CD14-positive monocyte (primary cell): ENCODE measurements around the gene CNOT1. TPM values are rescaled to one million over a fixed set of nuclear protein-coding genes. Genes with fewer than 3 reads are reported as not detected.

Experiments
- DNase-seq, 3 donors: peaks; one replicate each; pipeline ENCODE4 v3.0.0-alpha.2; 2011 to 2022
- H2AFZ ChIP-seq: 2 replicates; pipeline ENCODE4 v1.6.0; 2012; ENCODE audit warnings: mild to moderate bottlenecking, low read depth, low read length, inconsistent platforms; ENCODE audit not compliant: insufficient read depth, poor library complexity, severe bottlenecking
- H3K27ac ChIP-seq, 2 donors: 1 replicate in 1 of 2; 2 replicates in 1 of 2; pipeline ENCODE4 v1.5.1; 2012 to 2013; ENCODE audit warnings: low read length in 2 of 2, control low read depth in 1 of 2, inconsistent platforms in 1 of 2, low read depth in 1 of 2, mild to moderate bottlenecking in 1 of 2
- H3K27me3 ChIP-seq, 2 donors: one replicate each; pipeline versions ENCODE4 v1.6.0 to v1.6.1; 2011 to 2013; ENCODE audit warnings: low read length in 2 of 2; ENCODE audit not compliant: control insufficient read depth in 2 of 2, insufficient read depth in 2 of 2
- H3K36me3 ChIP-seq, 2 donors: replicated peaks in 1 of 2; 1 replicate in 1 of 2; 2 replicates in 1 of 2; pipeline versions ENCODE4 v1.5.1 to v1.6.1; 2012 to 2013; ENCODE audit warnings: low read length in 2 of 2, control low read depth in 1 of 2, inconsistent platforms in 1 of 2, mild to moderate bottlenecking in 1 of 2; ENCODE audit not compliant: insufficient read depth in 2 of 2, control insufficient read depth in 1 of 2
- H3K4me1 ChIP-seq, 2 donors: 1 replicate in 1 of 2; 2 replicates in 1 of 2; pipeline versions ENCODE4 v1.5.1 to v1.6.1; 2012 to 2013; ENCODE audit warnings: low read length in 2 of 2, control low read depth in 1 of 2, inconsistent platforms in 1 of 2, mild to moderate bottlenecking in 1 of 2, moderate library complexity in 1 of 2; ENCODE audit not compliant: insufficient read depth in 2 of 2, control insufficient read depth in 1 of 2
- H3K4me2 ChIP-seq: replicated peaks from 2 replicates; pipeline ENCODE3; 2012; ENCODE audit warnings: low read length, moderate library complexity, mild to moderate bottlenecking; ENCODE audit not compliant: poor library complexity, severe bottlenecking; ENCODE audit errors: extremely low read depth
- H3K4me3 ChIP-seq, 3 experiments: fragments of 200-600 bp in 1 of 3; sonication (generic) in 1 of 3; replicated peaks in 1 of 3; 1 replicate in 2 of 3; 2 replicates in 1 of 3; pipeline ENCODE4 v1.5.1; 2011 to 2013; ENCODE audit warnings: low read length in 3 of 3, mild to moderate bottlenecking in 3 of 3, control low read depth in 2 of 3, low read depth in 2 of 3, inconsistent platforms in 1 of 3, moderate library complexity in 1 of 3
- H3K79me2 ChIP-seq: 2 replicates; pipeline ENCODE4 v1.6.0; 2012; ENCODE audit warnings: mild to moderate bottlenecking, control low read depth, inconsistent platforms, low read length, moderate library complexity; ENCODE audit not compliant: insufficient read depth
- H3K9ac ChIP-seq: 2 replicates; pipeline ENCODE4 v1.6.0; 2017; ENCODE audit warnings: low read length, mild to moderate bottlenecking; ENCODE audit not compliant: insufficient read depth, poor library complexity, severe bottlenecking
- H3K9me3 ChIP-seq, 2 donors: replicated peaks in 1 of 2; 1 replicate in 1 of 2; 2 replicates in 1 of 2; pipeline versions ENCODE4 v1.5.1 to v1.6.1; 2012 to 2013; ENCODE audit warnings: low read length in 2 of 2, control low read depth in 1 of 2; ENCODE audit not compliant: control insufficient read depth in 1 of 2, insufficient read depth in 1 of 2
- H4K20me1 ChIP-seq: 2 replicates; pipeline ENCODE4 v1.6.0; 2012; ENCODE audit warnings: mild to moderate bottlenecking, low read length, control low read depth, moderate library complexity; ENCODE audit not compliant: insufficient read depth
- H3K27ac Mint-ChIP-seq, 7 donors: one replicate each; pipeline ENCODE4 v1.8.0; 2020; ENCODE audit warnings: mild to moderate bottlenecking in 7 of 7, mixed read lengths in 7 of 7, moderate library complexity in 6 of 7, inconsistent platforms in 2 of 7
- H3K27me3 Mint-ChIP-seq, 3 donors: one replicate each; pipeline ENCODE4 v1.8.0; 2021 to 2022; ENCODE audit warnings: low read depth in 3 of 3, mild to moderate bottlenecking in 3 of 3, mixed read lengths in 3 of 3, moderate library complexity in 3 of 3, inconsistent platforms in 1 of 3
- H3K36me3 Mint-ChIP-seq, 2 donors: one replicate each; pipeline ENCODE4 v1.8.0; 2020; ENCODE audit warnings: mixed read lengths in 2 of 2, inconsistent platforms in 1 of 2, mild to moderate bottlenecking in 1 of 2
- H3K4me1 Mint-ChIP-seq: one replicate; pipeline ENCODE4 v1.8.0; 2020; ENCODE audit warnings: mild to moderate bottlenecking, mixed read lengths
- H3K4me3 Mint-ChIP-seq, 2 donors: one replicate each; pipeline ENCODE4 v1.8.0; 2020; ENCODE audit warnings: mild to moderate bottlenecking in 2 of 2, mixed read lengths in 2 of 2, moderate library complexity in 1 of 2
- H3K9me3 Mint-ChIP-seq, 7 donors: one replicate each; pipeline ENCODE4 v1.8.0; 2020 to 2022; ENCODE audit warnings: mixed read lengths in 7 of 7, mild to moderate bottlenecking in 6 of 7, moderate library complexity in 6 of 7, inconsistent platforms in 2 of 7
- CTCF ChIP-seq: fragments of 200-600 bp; IDR thresholded peaks from one replicate; pipeline ENCODE4 v1.8.0; 2022; ENCODE audit warnings: antibody characterized with exemption, mild to moderate bottlenecking
- WGBS: methylation state at CpG from one replicate; pipeline ENCODE4 v1.1.5; 2013; ENCODE audit warnings: missing lambda C conversion rate; ENCODE audit not compliant: insufficient coverage; 5-methylcytosine and 5-hydroxymethylcytosine counted together
- intact Hi-C, 2 donors: fragments of 100-400 bp; cut with micrococcal nuclease; formaldehyde crosslinking; loops; one replicate each; pipeline versions ENCODE4 v1.15.0 to v1.15.1; 2023
- polyA plus RNA-seq, 3 donors: library from polyadenylated mRNA; depleted of rRNA in 1 of 3; unstranded in 2 of 3; stranded (reverse) in 1 of 3; fragments of 300-500 nt in 2 of 3; fragments of >200 nt in 1 of 3; fragmentation: Illumina TruSeq in 2 of 3; gene quantifications; 1 replicate in 2 of 3; 2 replicates in 1 of 3; pipeline ENCODE4 v1.2.3, GENCODE V29; 2012 to 2021

CNOT1 gene
- polyA plus RNA-seq, 3 donors: 50.8 to 182 (median 60.8) TPM

DNA sequence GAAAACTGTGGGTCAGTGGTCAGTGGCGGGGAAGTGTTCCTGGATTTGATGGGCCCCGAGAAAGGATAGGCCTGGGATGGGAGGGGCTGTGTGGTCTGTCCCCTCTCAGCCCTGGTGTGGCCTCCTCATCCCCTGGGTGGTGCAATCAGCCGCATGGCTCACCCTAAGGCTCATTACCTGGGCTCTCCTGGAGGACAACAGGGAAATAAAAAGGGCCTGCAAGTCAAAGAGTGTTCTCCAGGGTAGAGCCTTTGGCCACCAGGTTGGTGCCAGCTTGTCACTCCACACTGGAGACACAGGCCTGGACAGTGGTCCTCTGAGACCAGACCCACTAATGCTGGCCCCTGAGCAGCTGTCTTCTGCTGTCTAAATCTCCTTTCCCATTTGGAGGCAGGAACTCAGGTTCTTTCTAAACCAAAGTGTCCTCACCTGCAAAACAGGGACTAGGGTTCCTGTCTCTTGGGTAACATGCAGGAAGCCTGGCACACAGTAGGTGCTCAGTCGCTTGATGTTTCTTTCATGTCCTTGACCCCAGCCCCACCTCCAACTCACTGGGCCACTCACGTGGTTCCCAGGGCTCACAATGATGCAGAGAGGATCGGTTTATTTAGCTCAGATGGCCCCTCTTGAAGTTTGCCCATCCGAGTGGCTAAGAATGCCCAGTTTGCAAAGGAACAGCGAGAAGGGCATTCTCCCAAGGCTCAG, 127.3 kb downstream of the CNOT1 start:
- Histone ChIP-seq H3K9me3 (peaks cover 0 to 23% of the 10 kb centered on the region in 2 donors), H3K4me1 (peaks cover 5 to 12% of the 10 kb centered on the region in 2 donors), H3K27ac (no peak overlapping the region), H3K4me2 (no peak overlapping the region), H3K36me3 (no peaks in the 10 kb centered on the region), H3K27me3 (peaks cover 15 to 38% of the 10 kb centered on the region in 2 donors), H2AFZ (no peak overlapping the region), H3K9ac (no peak overlapping the region), H3K79me2 (no peaks in the 10 kb centered on the region), H4K20me1 (no peaks in the 10 kb centered on the region), H3K4me3 (no peak overlapping the region)
- Mint-ChIP-seq H3K9me3 (peaks cover 0 to 4% (median 1%) of the 10 kb centered on the region in 7 donors), H3K27me3 (peaks cover 46 to 62% (median 51%) of the 10 kb centered on the region in 3 donors), H3K36me3 (no peaks in the 10 kb centered on the region), H3K4me1 (peaks cover 7% of the 10 kb centered on the region), H3K27ac (no peak overlapping the region), H3K4me3 (peak overlapping the region in 1 of 2 donors; percentile 39)
- TF ChIP-seq CTCF: no peak
- WGBS: 77% methylated on average over 7 of the region's 8 CpGs
- intact Hi-C loops: no loop called here
- DNase-seq: no peak

- intact Hi-C loops: no loop called here
Observed at GRCh38 chr16:58501242-58502131, 128.1 kb downstream of the CNOT1 start.

More at GRCh38 chr16:58501242-58502131, 128.1 kb downstream of the CNOT1 start:
- no peak for DNase-seq
- no peak for TF ChIP-seq CTCF
- Histone ChIP-seq H3K79me2 (no peaks in the 10 kb centered on the region), H3K9ac (peak overlapping the region; percentile 15), H3K4me1 (peaks cover 5 to 12% of the 10 kb centered on the region in 2 donors), H3K4me3 (peak overlapping the region in 1 of 3 experiments; percentile 6), H3K27me3 (peaks cover 15 to 38% of the 10 kb centered on the region in 2 donors), H3K36me3 (no peaks in the 10 kb centered on the region), H3K27ac (no peak overlapping the region), H3K9me3 (peaks cover 0 to 23% of the 10 kb centered on the region in 2 donors), H3K4me2 (peak overlapping the region; percentile 50), H2AFZ (peak overlapping the region; percentile 21), H4K20me1 (no peaks in the 10 kb centered on the region)
- no peaks in the 10 kb centered on the region for H3K36me3 Mint-ChIP-seq
- H3K4me1 Mint-ChIP-seq: peaks cover 7% of the 10 kb centered on the region
- no peak overlapping the region for H3K27ac Mint-ChIP-seq
- H3K27me3 Mint-ChIP-seq: peaks cover 49 to 64% (median 49%) of the 10 kb centered on the region in 3 donors
- H3K4me3 Mint-ChIP-seq: peak overlapping the region; percentile 54 to 78
- peaks cover 0 to 4% (median 1%) of the 10 kb centered on the region in 7 donors for H3K9me3 Mint-ChIP-seq
- 9% methylated on average over 40 of the region's 42 CpGs for WGBS
